Loucy (cell line): ENCODE results near the gene NXPH2.

Source experiments
- H2AFZ ChIP-seq: fragments of 200-600 bp; sonication (generic); 2 replicates; pipeline ENCODE4 v1.6.0; 2016; ENCODE audit warnings: antibody characterized with exemption, mild to moderate bottlenecking, low read length, moderate library complexity
- H3F3A ChIP-seq: fragments of 200-600 bp; 2 replicates; pipeline ENCODE4 v1.6.0; 2016; ENCODE audit warnings: antibody characterized with exemption, low read depth, mild to moderate bottlenecking
- H3K27me3 ChIP-seq: fragments of 200-600 bp; sonication (generic); 2 replicates; pipeline ENCODE4 v1.6.1; 2014; ENCODE audit warnings: low read length, mild to moderate bottlenecking; ENCODE audit not compliant: insufficient read depth, poor library complexity, severe bottlenecking
- H3K36me3 ChIP-seq: fragments of 200-600 bp; sonication (generic); 2 replicates; pipeline ENCODE4 v1.6.1; 2016; ENCODE audit warnings: low read length; ENCODE audit not compliant: insufficient read depth
- H3K4me1 ChIP-seq: fragments of 200-600 bp; sonication (generic); 2 replicates; pipeline ENCODE4 v1.5.1; 2014; ENCODE audit warnings: low read length, mild to moderate bottlenecking; ENCODE audit not compliant: insufficient read depth, poor library complexity, severe bottlenecking
- H3K4me2 ChIP-seq: fragments of 200-600 bp; sonication (generic); 2 replicates; pipeline ENCODE4 v1.6.0; 2014; ENCODE audit warnings: antibody characterized with exemption, low read length, low read depth, mild to moderate bottlenecking; ENCODE audit not compliant: poor library complexity, severe bottlenecking
- H3K4me3 ChIP-seq: fragments of 200-600 bp; sonication (generic); 2 replicates; pipeline ENCODE4 v1.5.1; 2014; ENCODE audit warnings: low read length, mild to moderate bottlenecking, mixed read lengths; ENCODE audit not compliant: poor library complexity, severe bottlenecking
- H3K79me2 ChIP-seq: fragments of 200-600 bp; sonication (generic); 2 replicates; pipeline ENCODE4 v1.6.1; 2014; ENCODE audit warnings: low read length; ENCODE audit not compliant: insufficient read depth
- H3K9ac ChIP-seq: fragments of 200-600 bp; sonication (generic); 2 replicates; pipeline ENCODE4 v1.6.0; 2014; ENCODE audit warnings: mild to moderate bottlenecking, low read depth, low read length, moderate library complexity; ENCODE audit not compliant: poor library complexity, severe bottlenecking
- H3K9me2 ChIP-seq: fragments of 200-600 bp; sonication (generic); replicated peaks from 2 replicates; pipeline ENCODE4 v1.6.1; 2016; ENCODE audit warnings: low read depth, low read length, mixed read lengths
- H3K9me3 ChIP-seq: fragments of 200-600 bp; sonication (generic); 2 replicates; pipeline ENCODE4 v1.6.1; 2014; ENCODE audit warnings: mild to moderate bottlenecking, antibody characterized with exemption, low read length, low read depth; ENCODE audit not compliant: insufficient read depth
- H4K20me1 ChIP-seq: fragments of 200-600 bp; sonication (generic); 2 replicates; pipeline ENCODE4 v1.6.0; 2014; ENCODE audit warnings: antibody characterized with exemption, low read length, mild to moderate bottlenecking; ENCODE audit not compliant: insufficient read depth, poor library complexity, severe bottlenecking
- CTCF ChIP-seq: fragments of 200-600 bp; sonication (generic); conservative IDR thresholded peaks from 2 replicates; pipeline ENCODE4 v1.5.1; 2014; ENCODE audit warnings: mild to moderate bottlenecking, antibody characterized with exemption, low read length
- EZH2phosphoT487 ChIP-seq: fragments of 200-600 bp; IDR thresholded peaks from 2 replicates; pipeline ENCODE4 v1.6.1; 2018; ENCODE audit warnings: antibody characterized with exemption, mild to moderate bottlenecking, moderate library complexity, borderline replicate concordance

The NXPH2 gene

GRCh38 chr2:138823666-138824065, 43.5 kb upstream of the NXPH2 start:
- TF ChIP-seq CTCF (no peak), EZH2phosphoT487 (no peak)
- Histone ChIP-seq H2AFZ (no peak overlapping the region), H3K79me2 (no peaks in the 10 kb centered on the region), H3K9ac (no peak overlapping the region), H3K27me3 (no peaks in the 10 kb centered on the region), H3F3A (no peaks in the 10 kb centered on the region), H3K9me2 (no peaks in the 10 kb centered on the region), H3K4me1 (no peaks in the 10 kb centered on the region), H3K9me3 (no peaks in the 10 kb centered on the region), H3K36me3 (no peaks in the 10 kb centered on the region), H3K4me2 (no peak overlapping the region), H3K4me3 (no peak overlapping the region), H4K20me1 (no peaks in the 10 kb centered on the region)

GRCh38 chr2:138819964-138820363, 39.8 kb upstream of the NXPH2 start:
- Histone ChIP-seq H3K79me2 (no peaks in the 10 kb centered on the region), H3K9ac (no peak overlapping the region), H2AFZ (no peak overlapping the region), H3K4me1 (no peaks in the 10 kb centered on the region), H3K9me3 (no peaks in the 10 kb centered on the region), H3K36me3 (no peaks in the 10 kb centered on the region), H3K27me3 (no peaks in the 10 kb centered on the region), H3K9me2 (no peaks in the 10 kb centered on the region), H3K4me3 (no peak overlapping the region), H3F3A (no peaks in the 10 kb centered on the region), H4K20me1 (no peaks in the 10 kb centered on the region), H3K4me2 (no peak overlapping the region)
- no peak for TF ChIP-seq CTCF
- no peak for TF ChIP-seq EZH2phosphoT487

GRCh38 chr2:138818556-138818955, 38.4 kb upstream of the NXPH2 start:
- H3K27me3 ChIP-seq: no peaks in the 10 kb centered on the region
- H3K4me2 ChIP-seq: no peak overlapping the region
- H3K79me2 ChIP-seq: no peaks in the 10 kb centered on the region
- no peak overlapping the region for H2AFZ ChIP-seq
- no peaks in the 10 kb centered on the region for H3K9me3 ChIP-seq
- H3K4me1 ChIP-seq: no peaks in the 10 kb centered on the region
- no peaks in the 10 kb centered on the region for H3K36me3 ChIP-seq
- no peaks in the 10 kb centered on the region for H3K9me2 ChIP-seq
- TF ChIP-seq EZH2phosphoT487 (no peak), CTCF (no peak)
- H3K9ac ChIP-seq: no peak overlapping the region
- H4K20me1 ChIP-seq: no peaks in the 10 kb centered on the region
- no peak overlapping the region for H3K4me3 ChIP-seq
- no peaks in the 10 kb centered on the region for H3F3A ChIP-seq
